ENCODE measurements around the gene KDM2A. TPM values are rescaled to one million over a fixed set of nuclear protein-coding genes. Genes with fewer than 3 reads are reported as not detected.

Gene KDM2A
- total RNA-seq, 1 experiment from 2014 or later = 50.4 TPM

DNA sequence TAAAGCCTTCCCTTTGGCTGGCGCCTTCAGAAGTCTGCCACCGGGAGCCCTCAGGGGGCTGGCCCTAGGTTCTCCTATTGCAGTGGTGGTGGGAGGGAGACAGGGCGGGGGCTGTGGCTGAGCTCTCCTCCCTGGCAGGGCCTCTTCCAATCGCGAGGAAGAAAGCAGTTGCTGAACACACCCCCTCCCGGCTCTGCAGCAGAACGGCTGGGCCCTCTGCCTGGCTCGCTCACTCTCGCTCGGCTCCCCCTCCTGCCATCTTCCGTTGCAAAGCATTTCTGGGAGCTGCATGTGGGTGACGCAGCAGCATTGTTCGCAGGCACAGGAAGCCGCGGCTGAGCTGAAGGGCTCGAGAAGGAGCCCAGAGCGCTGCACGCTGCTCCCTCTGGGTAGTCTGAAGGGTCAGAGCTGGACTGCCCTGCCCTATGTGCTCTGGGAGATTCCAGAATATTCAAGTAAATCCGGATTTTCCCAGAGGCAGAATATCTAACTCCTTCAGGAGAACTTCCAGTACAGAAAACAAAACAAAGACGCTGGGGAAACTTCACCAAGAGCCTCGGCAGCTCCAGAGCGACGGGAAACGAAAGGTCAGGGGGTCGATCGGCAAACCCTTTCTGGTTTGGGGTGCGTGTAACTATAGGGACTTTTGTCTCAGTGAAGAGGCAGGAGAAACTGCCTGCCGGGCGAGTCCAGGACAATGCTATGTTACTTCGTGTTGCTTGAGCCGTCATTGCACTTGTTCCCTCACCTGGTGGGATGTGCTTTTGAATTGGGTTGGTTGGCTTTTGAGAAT is 120.9 kb downstream of the KDM2A start (continued):
- TF ChIP-seq REST (IDR thresholded peaks at IDR 0.05; ENCODE audit: low read depth) = no peak
- TF ChIP-seq POLR2AphosphoS5 (IDR thresholded peaks at IDR 0.05; ENCODE audit: low read depth, low read length) = peak; percentile 97
- TF ChIP-seq RAD21 (IDR thresholded peaks at IDR 0.05; ENCODE audit: low read depth) = peak; percentile 28; the same call in 1 of the 2 replicates
- TF ChIP-seq SP1 (IDR thresholded peaks at IDR 0.05; ENCODE audit: low read depth) = peak; percentile 74
- peak; percentile 80 for TF ChIP-seq YY1 (IDR thresholded peaks at IDR 0.05; ENCODE audit: extremely low read depth, insufficient replicate concordance, low read depth, low read length)
- TF ChIP-seq EGR1 (IDR thresholded peaks at IDR 0.05; ENCODE audit: low read depth) = peak; percentile 53; the same call in 1 of the 2 replicates
- peak; percentile 99 for TF ChIP-seq SIN3A (IDR thresholded peaks at IDR 0.05; ENCODE audit: low read depth)

DNA sequence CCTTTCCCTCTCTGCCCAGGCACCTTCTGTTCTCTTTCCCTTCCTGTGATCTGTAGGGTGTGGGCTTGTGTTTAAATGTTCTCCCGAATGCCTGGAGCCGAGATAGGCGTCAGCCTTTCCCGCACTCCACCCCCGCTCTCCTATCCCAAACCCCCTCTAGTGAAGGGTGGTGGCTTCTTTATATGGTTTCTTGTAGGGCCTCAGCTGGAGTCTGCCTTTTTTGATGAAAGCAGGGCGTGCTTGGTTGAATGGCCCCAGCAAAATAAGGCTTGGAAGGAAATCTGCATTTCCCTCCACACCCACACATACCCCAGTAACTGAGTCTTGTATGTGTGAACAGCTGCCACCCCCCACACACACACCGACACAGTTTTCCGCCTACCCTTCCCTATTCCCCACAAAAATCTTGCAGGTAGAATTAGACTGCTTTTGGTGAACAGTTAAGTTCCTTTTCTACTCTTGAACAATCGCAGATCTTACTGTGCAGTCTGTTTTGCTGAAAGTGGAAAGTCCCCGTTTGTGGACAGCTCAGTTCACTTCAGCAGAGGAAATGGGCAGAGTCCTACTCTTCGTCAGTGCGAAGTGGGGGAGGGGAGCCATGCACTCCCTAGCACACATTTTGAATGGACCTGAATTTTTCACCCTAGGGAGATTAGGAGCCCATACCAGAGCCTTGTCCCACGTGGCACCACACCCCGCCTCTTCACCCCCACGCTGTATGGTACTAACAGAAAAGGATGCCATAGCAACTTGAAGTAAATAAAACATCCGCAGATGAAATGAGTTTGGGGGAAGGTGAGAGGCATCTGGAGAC is 121.7 kb downstream of the KDM2A start:
- Histone ChIP-seq H3K4me1 (ENCODE audit: control insufficient read depth in 1 of 2, insufficient read depth in 2 of 2, low read length in 2 of 2) (peaks cover 19 to 33% of the 10 kb centered on the region in 2 experiments), H3K9ac (ENCODE audit: low read length) (peak overlapping the region; percentile 99), H3K4me2 (ENCODE audit: low read length) (peak overlapping the region; percentile 92), H3K27ac (ENCODE audit: low read depth, low read length) (peak overlapping the region; percentile 77), H3K79me2 (ENCODE audit: insufficient read depth, low read length) (peaks cover 64% of the 10 kb centered on the region), H3K4me3 (replicated peaks in 1 of 2; ENCODE audit: low read depth in 1 of 2, low read length in 2 of 2) (peak overlapping the region; percentile 69 to 99), H2AFZ (ENCODE audit: low read depth, low read length, poor library complexity, severe bottlenecking) (no peak overlapping the region), H3K9me3 (ENCODE audit: control insufficient read depth in 1 of 2, insufficient read depth in 1 of 2, low read depth in 1 of 2, low read length in 2 of 2) (no peaks in the 10 kb centered on the region), H3K9me2 (ENCODE audit: insufficient read depth) (no peaks in the 10 kb centered on the region), H4K20me1 (ENCODE audit: insufficient read depth) (0 out of 2 replicates have a peak, but pooled peaks cover 5% of the 10 kb centered on the region), H3K27me3 (ENCODE audit: insufficient read depth, low read length) (no peaks in the 10 kb centered on the region), H3K36me3 (ENCODE audit: control insufficient read depth in 1 of 2, insufficient read depth in 2 of 2, low read length in 2 of 2) (peaks cover 19 to 33% of the 10 kb centered on the region in 2 experiments)
- BruUV-seq (replicated peaks) = no TSS peak
- DNase-seq (ENCODE audit: low read depth, low spot score) (no peak), ATAC-seq (peak; percentile 17)
- CTCF ChIA-PET = interaction anchor here (1.3 kb wide), 1 partner anchor 146 kb away, joined by 4 read pairs; no protein-coding TSS in a partner anchor
- POLR2A ChIA-PET = interaction anchor here (1.2 to 2.6 kb wide), 4 partner anchors 10 to 178 kb away, joined by 3 to 9 read pairs (median 4); no protein-coding TSS in a partner anchor
- RAD21 ChIA-PET (ENCODE audit: low non-redundant PET in 1 of 2, low total read pairs in 2 of 2, uncharacterized antibody in 2 of 2, unreplicated experiment in 2 of 2) = no interaction called here
- no peak for TF ChIP-seq RAD21 (IDR thresholded peaks at IDR 0.05; ENCODE audit: low read depth)
- TF ChIP-seq, protein P1, sequence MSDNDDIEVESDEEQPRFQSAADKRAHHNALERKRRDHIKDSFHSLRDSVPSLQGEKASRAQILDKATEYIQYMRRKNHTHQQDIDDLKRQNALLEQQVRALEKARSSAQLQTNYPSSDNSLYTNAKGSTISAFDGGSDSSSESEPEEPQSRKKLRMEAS (IDR thresholded peaks at IDR 0.05) = peak; percentile 43; the same call in 1 of the 2 replicates
- TF ChIP-seq JUND (IDR thresholded peaks at IDR 0.05) = no peak
- TF ChIP-seq EGR1 (IDR thresholded peaks at IDR 0.05; ENCODE audit: low read depth) = peak; percentile 72
- TF ChIP-seq SIN3A (IDR thresholded peaks at IDR 0.05; ENCODE audit: low read depth) = no peak
- intact Hi-C loops (cut with micrococcal nuclease) = loop anchor here (10.0 kb wide), 1 partner anchor 186 kb away; the partner anchor contains the start of gene RHOD

Measured in HCT116 (cell line).